Activated T-helper 2 cell treated with anti-CD3 and anti-CD28 coated beads, Interferon-gamma antibody, Interleukin-2, Interleukin-4, amounts not matched to agents 10 μg/mL and 5 μg/mL and 100 μg/mL, durations not matched to agents 14 hours and 24 hours and 36 hours (primary cell): Measurements from ENCODE around the gene ITPKB. TPM values are rescaled to one million over a fixed set of nuclear protein-coding genes. Genes with fewer than 3 reads are reported as not detected.
A peak's percentile ranks its signal among the peaks of the same experiment; 100 is the strongest.

Experiments used
- DNase-seq: peaks from one replicate; pipeline ENCODE4 v3.0.0; 2021; ENCODE audit warnings: low spot score
- H3K27ac Mint-ChIP-seq: one replicate; pipeline ENCODE4 v1.8.0; 2021; ENCODE audit warnings: mixed read lengths
- H3K27me3 Mint-ChIP-seq: one replicate; pipeline ENCODE4 v1.8.0; 2021; ENCODE audit warnings: low read depth, mixed read lengths
- H3K36me3 Mint-ChIP-seq: one replicate; pipeline ENCODE4 v1.8.0; 2021; ENCODE audit warnings: low read depth, mixed read lengths
- H3K4me1 Mint-ChIP-seq: one replicate; pipeline ENCODE4 v1.8.0; 2021; ENCODE audit warnings: low read depth, mixed read lengths
- H3K4me3 Mint-ChIP-seq: one replicate; pipeline ENCODE4 v1.8.0; 2021; ENCODE audit warnings: low read depth, mild to moderate bottlenecking, moderate library complexity, mixed read lengths
- H3K9me3 Mint-ChIP-seq: one replicate; pipeline ENCODE4 v1.8.0; 2021; ENCODE audit warnings: mixed read lengths
- intact Hi-C: fragments of 100-400 bp; cut with micrococcal nuclease; formaldehyde crosslinking; loops from one replicate; pipeline ENCODE4 v1.15.1; 2023
- total RNA-seq: library from RNA; stranded (reverse); gene quantifications from 2 replicates; pipeline ENCODE4 v1.2.3, GENCODE V29; 2022

Gene ITPKB
- total RNA-seq, 1 donor from 2014 or later = 27.6 TPM

- Mint-ChIP-seq H3K4me1 (peaks cover 60% of the 10 kb centered on the region), H3K9me3 (no peaks in the 10 kb centered on the region), H3K27ac (peak overlapping the region; percentile 71), H3K4me3 (peak overlapping the region; percentile 75), H3K27me3 (no peaks in the 10 kb centered on the region), H3K36me3 (peaks cover 45% of the 10 kb centered on the region)
- no peak for DNase-seq
- intact Hi-C loops = loop anchor here (2.0 to 5.0 kb wide), 2 partner anchors 14 to 33 kb away; partner anchors contain the start of gene ITPKB
These were observed 34.7 kb downstream of the ITPKB start for GRCh38 chr1:226704169-226704937.

DNA sequence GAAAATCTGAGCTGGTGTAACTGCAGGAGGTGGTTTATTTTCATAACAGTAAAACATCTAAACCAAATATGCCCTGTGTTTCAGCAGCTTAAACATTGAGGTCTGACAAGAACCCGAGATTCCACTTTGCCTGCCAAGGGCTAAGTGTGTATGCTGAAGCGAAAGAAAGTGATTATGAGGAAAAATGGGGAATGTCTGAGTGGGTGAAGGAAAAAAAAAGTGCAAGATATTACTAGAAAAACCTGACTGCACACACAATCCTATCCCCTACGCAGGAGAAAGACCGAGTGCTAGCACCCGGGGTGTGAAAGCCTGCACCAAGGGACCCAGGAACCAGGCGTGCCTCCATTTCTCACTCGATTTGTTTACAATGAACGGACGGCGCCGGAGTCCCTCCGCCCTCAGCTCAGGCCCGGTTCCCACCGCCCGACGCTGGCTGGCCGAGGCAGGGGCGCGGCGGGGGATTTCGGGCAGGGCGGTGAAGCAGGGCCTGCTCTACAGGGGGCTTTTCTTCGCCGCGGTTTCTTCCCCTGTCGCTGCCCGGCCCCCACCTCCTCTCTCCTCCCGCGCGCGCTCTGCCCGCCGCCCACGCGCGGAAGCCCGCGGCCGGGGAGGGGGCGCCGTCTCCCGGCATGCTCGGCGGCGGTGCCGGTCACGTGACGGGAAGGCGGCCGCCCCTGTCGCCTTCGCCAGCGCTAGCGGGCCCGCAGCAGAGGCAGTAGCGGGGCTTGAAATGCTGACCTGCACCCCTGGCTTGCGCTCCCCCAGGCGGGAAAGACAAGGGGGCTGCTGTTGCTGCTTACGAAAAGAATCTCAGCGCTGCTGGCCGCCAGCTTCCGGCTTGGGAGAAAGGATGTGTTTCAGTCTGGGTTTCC lies 35.9 kb downstream of the ITPKB start:
- peak overlapping the region; percentile 75 for H3K4me3 Mint-ChIP-seq
- peaks cover 45% of the 10 kb centered on the region for H3K36me3 Mint-ChIP-seq
- intact Hi-C loops = loop anchor here (2.0 to 5.0 kb wide), 3 partner anchors 24 to 76 kb away; partner anchors contain the start of gene ITPKB
- H3K9me3 Mint-ChIP-seq = no peaks in the 10 kb centered on the region
- peaks cover 59% of the 10 kb centered on the region for H3K4me1 Mint-ChIP-seq
- DNase-seq = peak; percentile 76
- peak overlapping the region; percentile 84 for H3K27ac Mint-ChIP-seq
- no peaks in the 10 kb centered on the region for H3K27me3 Mint-ChIP-seq

GRCh38 chr1:226702318-226702956 lies 36.6 kb downstream of the ITPKB start:
- Mint-ChIP-seq H3K4me3 (peak overlapping the region; percentile 70), H3K9me3 (no peaks in the 10 kb centered on the region), H3K4me1 (peaks cover 57% of the 10 kb centered on the region), H3K27ac (peak overlapping the region; percentile 84), H3K36me3 (peaks cover 46% of the 10 kb centered on the region), H3K27me3 (no peaks in the 10 kb centered on the region)
- no peak for DNase-seq
- intact Hi-C loops = loop anchor here (2.0 to 5.0 kb wide), 3 partner anchors 24 to 76 kb away; partner anchors contain the start of gene ITPKB

GRCh38 chr1:226700861-226701260 lies 38.2 kb downstream of the ITPKB start:
- H3K9me3 Mint-ChIP-seq = no peaks in the 10 kb centered on the region
- H3K4me1 Mint-ChIP-seq = peaks cover 60% of the 10 kb centered on the region
- H3K27ac Mint-ChIP-seq = peak overlapping the region; percentile 38
- H3K36me3 Mint-ChIP-seq = peaks cover 55% of the 10 kb centered on the region
- intact Hi-C loops = loop anchor here (5.0 kb wide), 1 partner anchor 36 kb away; the partner anchor contains the start of gene ITPKB
- no peak overlapping the region for H3K4me3 Mint-ChIP-seq
- no peaks in the 10 kb centered on the region for H3K27me3 Mint-ChIP-seq
- no peak for DNase-seq

DNA sequence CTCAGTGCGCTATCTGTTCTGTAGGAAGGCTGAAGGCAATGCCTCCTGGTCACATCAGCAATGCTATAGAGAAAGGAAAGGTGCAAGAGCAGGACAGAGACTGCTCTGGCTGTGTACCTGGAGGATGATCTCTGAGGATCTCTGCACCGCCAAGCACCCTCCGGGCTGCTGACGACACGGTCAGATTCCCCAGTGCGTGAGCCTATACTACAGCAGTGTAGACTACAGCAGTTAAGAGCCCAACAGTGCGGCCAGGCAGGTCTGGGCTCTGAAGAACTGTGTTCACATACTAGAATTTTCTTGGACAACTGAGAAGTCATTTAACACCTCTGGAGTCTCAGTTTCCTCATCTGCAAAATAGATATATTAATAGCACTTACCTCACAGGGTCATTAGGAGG lies 39.9 kb downstream of the ITPKB start:
- no peak for DNase-seq
- Mint-ChIP-seq H3K36me3 (peaks cover 44% of the 10 kb centered on the region), H3K4me3 (no peak overlapping the region), H3K4me1 (peaks cover 49% of the 10 kb centered on the region), H3K9me3 (no peaks in the 10 kb centered on the region), H3K27ac (no peak overlapping the region), H3K27me3 (no peaks in the 10 kb centered on the region)
- intact Hi-C loops = loop anchor here (1.0 kb wide), 1 partner anchor 8 kb away; no protein-coding TSS in a partner anchor

GRCh38 chr1:226698659-226699058 lies 40.4 kb downstream of the ITPKB start:
- Mint-ChIP-seq H3K4me3 (no peak overlapping the region), H3K27ac (no peak overlapping the region)

GRCh38 chr1:226697929-226698544 lies 41.0 kb downstream of the ITPKB start:
- DNase-seq = no peak
- Mint-ChIP-seq H3K4me1 (peaks cover 48% of the 10 kb centered on the region), H3K27ac (no peak overlapping the region), H3K9me3 (no peaks in the 10 kb centered on the region), H3K36me3 (peaks cover 50% of the 10 kb centered on the region), H3K4me3 (no peak overlapping the region), H3K27me3 (no peaks in the 10 kb centered on the region)
- intact Hi-C loops = no loop called here

More at GRCh38 chr1:226698659-226699058, 40.4 kb downstream of the ITPKB start:
- Mint-ChIP-seq H3K36me3 (peaks cover 44% of the 10 kb centered on the region), H3K27me3 (no peaks in the 10 kb centered on the region), H3K4me1 (peaks cover 45% of the 10 kb centered on the region), H3K9me3 (no peaks in the 10 kb centered on the region)
- no peak for DNase-seq
- intact Hi-C loops = loop anchor here (1.0 kb wide), 1 partner anchor 7 kb away; no protein-coding TSS in a partner anchor

DNA sequence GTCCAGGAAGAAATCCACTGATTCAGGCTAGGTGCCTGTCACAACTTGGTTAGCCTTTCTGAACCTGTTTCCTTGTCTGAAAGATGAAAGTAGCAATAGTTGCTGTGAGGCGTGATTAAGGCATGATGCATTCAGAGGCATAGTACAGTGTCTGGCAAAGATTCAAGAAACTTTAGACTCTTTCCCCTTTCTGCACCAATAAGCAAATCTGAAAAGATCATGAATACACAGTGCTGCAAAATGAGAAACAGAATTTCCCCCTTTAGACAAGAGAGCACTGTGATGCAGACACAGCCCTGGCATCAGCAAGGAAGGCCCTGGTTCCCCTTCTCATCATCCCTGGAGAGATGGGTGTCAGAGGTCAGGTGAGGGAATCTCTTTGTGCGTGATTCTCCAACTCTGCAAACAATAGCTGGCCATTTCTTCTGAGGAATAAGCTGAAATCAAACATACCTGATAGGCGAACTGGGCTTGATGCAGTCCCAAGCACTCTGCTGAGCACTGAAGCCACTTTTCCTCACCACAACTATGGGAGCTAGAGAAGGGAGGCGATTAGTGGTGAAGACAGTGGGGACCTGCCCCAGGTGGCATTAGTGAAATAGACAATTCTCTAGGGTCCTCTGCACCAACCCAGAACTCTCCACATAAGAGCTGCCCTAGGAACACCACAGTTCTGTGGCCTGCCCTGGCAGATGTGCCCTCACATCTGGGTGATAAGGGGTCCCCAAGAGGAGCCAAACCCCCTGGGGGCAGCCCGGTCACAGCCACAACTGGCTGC lies 41.7 kb downstream of the ITPKB start:
- Mint-ChIP-seq H3K27ac (peak overlapping the region; percentile 55), H3K9me3 (no peaks in the 10 kb centered on the region), H3K36me3 (peaks cover 57% of the 10 kb centered on the region), H3K27me3 (no peaks in the 10 kb centered on the region), H3K4me1 (peaks cover 49% of the 10 kb centered on the region), H3K4me3 (no peak overlapping the region)
- intact Hi-C loops = no loop called here
- no peak for DNase-seq

DNA sequence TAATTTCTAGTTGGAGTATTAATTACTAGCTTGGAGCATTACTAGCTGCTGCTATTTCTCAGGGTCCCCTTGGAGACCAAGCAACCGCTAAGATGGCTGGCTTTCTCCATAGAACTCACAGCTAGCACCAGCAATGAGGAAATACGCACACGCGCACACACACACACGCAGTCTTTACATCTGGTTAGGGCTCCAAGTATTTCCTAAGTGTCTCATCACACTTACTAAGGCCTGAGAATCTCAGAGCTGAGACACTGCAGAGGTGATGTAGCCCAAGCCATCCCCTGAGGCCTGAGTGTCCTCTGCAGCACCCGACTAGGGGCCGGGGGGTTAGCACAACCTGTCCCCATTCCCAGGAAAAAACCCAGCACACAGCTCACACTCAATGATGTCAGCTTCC lies 42.5 kb downstream of the ITPKB start:
- H3K27me3 Mint-ChIP-seq = no peaks in the 10 kb centered on the region
- intact Hi-C loops = no loop called here
- no peak overlapping the region for H3K4me3 Mint-ChIP-seq
- H3K4me1 Mint-ChIP-seq = peaks cover 53% of the 10 kb centered on the region
- H3K9me3 Mint-ChIP-seq = no peaks in the 10 kb centered on the region
- H3K27ac Mint-ChIP-seq = no peak overlapping the region
- no peak for DNase-seq
- H3K36me3 Mint-ChIP-seq = peaks cover 60% of the 10 kb centered on the region

DNA sequence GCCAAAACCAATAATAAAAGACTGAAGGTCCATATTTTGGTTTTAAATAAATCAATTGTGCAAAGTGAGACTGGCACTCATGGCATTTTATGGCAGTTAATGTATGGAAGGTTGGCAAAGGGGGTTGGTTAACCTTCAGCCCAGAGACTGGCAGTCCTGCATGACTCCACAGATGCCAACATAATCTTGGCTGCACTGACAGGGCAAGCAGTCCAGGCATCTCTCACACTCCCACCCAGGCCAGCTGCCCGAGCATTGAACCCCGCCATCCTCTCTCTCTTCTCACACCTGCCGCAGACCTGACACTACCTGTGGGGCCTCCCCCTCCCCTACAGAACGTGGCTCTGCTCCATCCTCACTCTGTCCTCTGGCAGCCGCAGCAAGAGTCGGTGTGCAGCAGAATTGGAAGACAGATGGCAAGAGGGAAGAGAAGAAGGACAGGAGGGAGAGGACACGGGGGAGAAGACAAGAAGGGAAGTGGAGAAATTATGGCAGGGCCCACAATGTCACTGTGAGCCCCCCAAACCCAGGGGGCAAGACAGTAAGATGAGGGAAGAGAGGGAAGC lies 43.7 kb downstream of the ITPKB start:
- peaks cover 56% of the 10 kb centered on the region for H3K4me1 Mint-ChIP-seq
- H3K27me3 Mint-ChIP-seq = no peaks in the 10 kb centered on the region
- no peak overlapping the region for H3K27ac Mint-ChIP-seq
- no peaks in the 10 kb centered on the region for H3K9me3 Mint-ChIP-seq
- H3K4me3 Mint-ChIP-seq = no peak overlapping the region
- no peak for DNase-seq
- intact Hi-C loops = no loop called here
- peaks cover 65% of the 10 kb centered on the region for H3K36me3 Mint-ChIP-seq

GRCh38 chr1:226692823-226693222 lies 46.3 kb downstream of the ITPKB start:
- intact Hi-C loops = no loop called here
- Mint-ChIP-seq H3K27me3 (no peaks in the 10 kb centered on the region), H3K4me1 (peaks cover 61% of the 10 kb centered on the region), H3K36me3 (peaks cover 66% of the 10 kb centered on the region), H3K4me3 (no peak overlapping the region), H3K9me3 (no peaks in the 10 kb centered on the region), H3K27ac (no peak overlapping the region)
- no peak for DNase-seq
